Neuronal stem cell (in vitro differentiated cells): ENCODE data around the gene EIF4G3.
"Not testable (repeated sequence)": the region's sequence is repeated elsewhere in the genome, so short reads cannot be mapped to it uniquely, and the experiment has no call there.

ENCODE experiments used
- DNase-seq: peaks from one replicate; pipeline ENCODE4 v3.0.0-alpha.2; 2013; ENCODE audit warnings: low spot score
- H2AFZ ChIP-seq: one replicate; pipeline ENCODE4 v1.6.1; 2013; ENCODE audit warnings: mild to moderate bottlenecking, low read length, inconsistent platforms
- H2AK5ac ChIP-seq: 2 replicates; pipeline ENCODE4 v1.6.1; 2013; ENCODE audit warnings: low read depth, mild to moderate bottlenecking, inconsistent platforms, low read length, moderate library complexity, mixed read lengths
- H2BK120ac ChIP-seq: 2 replicates; pipeline ENCODE4 v1.6.1; 2013; ENCODE audit warnings: low read depth, mild to moderate bottlenecking, inconsistent platforms, low read length, moderate library complexity, mixed read lengths
- H2BK12ac ChIP-seq: one replicate; pipeline ENCODE4 v1.6.1; 2013; ENCODE audit warnings: low read length, inconsistent platforms
- H2BK15ac ChIP-seq: 2 replicates; pipeline ENCODE4 v1.6.1; 2013; ENCODE audit warnings: mild to moderate bottlenecking, low read length, inconsistent platforms, mixed read lengths
- H2BK5ac ChIP-seq: one replicate; pipeline ENCODE4 v1.6.1; 2013; ENCODE audit warnings: inconsistent platforms, mild to moderate bottlenecking, low read length, moderate library complexity
- H3K14ac ChIP-seq: one replicate; pipeline ENCODE4 v1.6.1; 2013; ENCODE audit warnings: low read length, inconsistent platforms
- H3K18ac ChIP-seq: 2 replicates; pipeline ENCODE4 v1.6.1; 2013; ENCODE audit warnings: low read length, inconsistent platforms
- H3K23ac ChIP-seq: 2 replicates; pipeline ENCODE4 v1.6.1; 2013; ENCODE audit warnings: low read depth, mild to moderate bottlenecking, mixed read lengths, low read length, inconsistent platforms; ENCODE audit not compliant: poor library complexity
- H3K27ac ChIP-seq: replicated peaks from 3 replicates; pipeline ENCODE4 v1.5.1; 2013; ENCODE audit warnings: low read length, inconsistent platforms
- H3K27me3 ChIP-seq, 3 experiments: 2 replicates each; pipeline ENCODE4 v1.6.1; 2013; ENCODE audit warnings: low read length in 3 of 3, mild to moderate bottlenecking in 2 of 3, inconsistent platforms in 1 of 3, low read depth in 1 of 3, mixed read lengths in 1 of 3, moderate library complexity in 1 of 3; ENCODE audit not compliant: control insufficient read depth in 3 of 3, insufficient read depth in 3 of 3
- H3K36me3 ChIP-seq, 2 donors: replicated peaks in 1 of 2; 2 replicates each; pipeline ENCODE4 v1.6.1; 2013; ENCODE audit warnings: low read length in 2 of 2; ENCODE audit not compliant: control insufficient read depth in 2 of 2, insufficient read depth in 2 of 2
- H3K4ac ChIP-seq: 2 replicates; pipeline ENCODE4 v1.6.1; 2013; ENCODE audit warnings: inconsistent platforms, mild to moderate bottlenecking, low read length, moderate library complexity
- H3K4me1 ChIP-seq, 2 donors: 1 replicate in 1 of 2; 2 replicates in 1 of 2; pipeline ENCODE4 v1.6.1; 2013; ENCODE audit warnings: low read length in 2 of 2, low read depth in 1 of 2; ENCODE audit not compliant: control insufficient read depth in 2 of 2, insufficient read depth in 1 of 2
- H3K4me2 ChIP-seq: one replicate; pipeline ENCODE4 v1.6.1; 2013; ENCODE audit warnings: mild to moderate bottlenecking, low read length, inconsistent platforms; ENCODE audit not compliant: insufficient read depth, poor library complexity, severe bottlenecking
- H3K4me3 ChIP-seq, 2 donors: 2 replicates each; pipeline ENCODE4 v1.5.1; 2013; ENCODE audit warnings: low read length in 2 of 2, mild to moderate bottlenecking in 2 of 2, inconsistent platforms in 1 of 2, moderate library complexity in 1 of 2
- H3K79me1 ChIP-seq: one replicate; pipeline ENCODE4 v1.6.1; 2013; ENCODE audit warnings: low read depth, mild to moderate bottlenecking, inconsistent platforms, low read length, moderate library complexity
- H3K9ac ChIP-seq: one replicate; pipeline ENCODE4 v1.6.1; 2013; ENCODE audit warnings: mild to moderate bottlenecking, low read depth, low read length, inconsistent platforms; ENCODE audit not compliant: poor library complexity
- H3K9me3 ChIP-seq, 2 donors: replicated peaks in 1 of 2; 2 replicates each; pipeline versions ENCODE3 to v1.6.1; 2013; ENCODE audit warnings: low read length in 2 of 2, mild to moderate bottlenecking in 2 of 2, inconsistent platforms in 1 of 2, low read depth in 1 of 2, mixed read lengths in 1 of 2, moderate library complexity in 1 of 2; ENCODE audit not compliant: control insufficient read depth in 2 of 2, insufficient read depth in 1 of 2
- H4K8ac ChIP-seq: one replicate; pipeline ENCODE4 v1.6.1; 2013; ENCODE audit warnings: low read depth, mild to moderate bottlenecking, inconsistent platforms, low read length, moderate library complexity
- H4K91ac ChIP-seq: one replicate; pipeline ENCODE4 v1.6.1; 2013; ENCODE audit warnings: low read length, low read depth, mild to moderate bottlenecking, inconsistent platforms; ENCODE audit not compliant: poor library complexity
- WGBS, 2 donors: extraction: QIAGEN DNeasy Blood & Tissue Kit; methylation state at CpG; one replicate each; pipeline ENCODE4 v1.1.7; 2013; ENCODE audit warnings: missing lambda C conversion rate in 2 of 2, mixed read lengths in 1 of 2; ENCODE audit not compliant: insufficient read length in 2 of 2, insufficient replicate concordance in 1 of 2; ENCODE audit errors: extremely low coverage in 2 of 2; 5-methylcytosine and 5-hydroxymethylcytosine counted together

The EIF4G3 gene

DNA sequence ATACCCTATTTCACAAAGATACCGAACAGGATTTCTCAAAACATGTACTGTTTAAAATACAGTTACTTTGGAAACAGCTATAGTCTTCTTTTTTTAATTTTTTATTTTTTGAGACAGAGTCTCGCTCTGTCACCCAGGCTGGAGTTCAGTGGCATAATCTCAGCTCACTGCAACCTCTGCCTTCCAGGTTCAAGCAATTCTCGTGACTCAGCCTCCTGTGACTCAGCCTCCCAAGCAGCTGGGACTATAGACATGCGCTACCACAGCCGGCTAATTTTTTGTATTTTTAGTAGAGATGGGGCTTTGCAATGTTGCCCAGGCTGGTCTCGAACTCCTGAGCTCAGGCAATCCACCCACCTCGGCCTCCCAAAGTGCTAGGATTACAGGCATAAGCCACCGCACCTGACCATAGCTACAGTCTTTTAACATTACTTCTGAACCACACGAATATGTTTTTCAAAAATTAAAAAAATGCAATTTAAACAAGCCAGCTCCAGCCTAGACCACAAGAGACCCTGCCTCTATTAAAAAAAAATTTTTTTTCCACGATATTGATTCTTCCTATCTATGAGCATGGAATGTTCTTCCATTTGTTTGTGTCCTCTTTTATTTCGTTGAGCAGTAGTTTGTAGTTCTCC, 85.5 kb downstream of the EIF4G3 start:
- H2AFZ ChIP-seq, H3K4ac ChIP-seq, H2AK5ac ChIP-seq, H2BK120ac ChIP-seq, H3K14ac ChIP-seq, H3K79me1 ChIP-seq, H4K91ac ChIP-seq, H2BK12ac ChIP-seq, H3K9me3 ChIP-seq, H3K18ac ChIP-seq, H3K4me1 ChIP-seq, H3K4me3 ChIP-seq, H3K27me3 ChIP-seq, DNase-seq, H3K9ac ChIP-seq, H2BK15ac ChIP-seq, H4K8ac ChIP-seq, H3K4me2 ChIP-seq, H3K27ac ChIP-seq, H2BK5ac ChIP-seq, H3K23ac ChIP-seq: not testable (repeated sequence)
- WGBS, 2 donors, result no CpG with 5 or more reads among the region's 11 CpGs
- peaks cover 6 to 33% of the 10 kb centered on the region in 2 donors for H3K36me3 ChIP-seq

- Histone ChIP-seq H2AFZ (no peak overlapping the region), H3K36me3 (peaks cover 7 to 35% of the 10 kb centered on the region in 2 donors), H3K14ac (no peak overlapping the region), H3K23ac (no peak overlapping the region), H3K4me2 (no peak overlapping the region), H3K9ac (no peak overlapping the region), H3K4ac (no peak overlapping the region), H2BK12ac (no peak overlapping the region), H3K27me3 (no peaks in the 10 kb centered on the region), H2BK15ac (no peak overlapping the region), H3K79me1 (peaks cover 1% of the 10 kb centered on the region), H3K4me1 (no peaks in the 10 kb centered on the region), H3K27ac (no peak overlapping the region), H3K18ac (no peak overlapping the region), H4K91ac (no peak overlapping the region), H3K9me3 (no peaks in the 10 kb centered on the region), H2AK5ac (no peak overlapping the region), H2BK120ac (no peak overlapping the region), H3K4me3 (no peak overlapping the region), H2BK5ac (no peak overlapping the region), H4K8ac (no peak overlapping the region)
- no CpG with 5 or more reads among the region's 1 CpG for WGBS, 2 donors
- no peak for DNase-seq
These were observed 86.2 kb downstream of the EIF4G3 start for GRCh38 chr1:21090463-21090862.

GRCh38 chr1:21089731-21090130, 87.0 kb downstream of the EIF4G3 start:
- Histone ChIP-seq H3K79me1 (peaks cover 1% of the 10 kb centered on the region), H3K9me3 (no peaks in the 10 kb centered on the region), H3K4me2 (no peak overlapping the region), H4K91ac (no peak overlapping the region), H3K23ac (no peak overlapping the region), H3K27me3 (no peaks in the 10 kb centered on the region), H2BK12ac (no peak overlapping the region), H3K4me1 (no peaks in the 10 kb centered on the region), H3K4me3 (no peak overlapping the region), H2AK5ac (no peak overlapping the region), H3K36me3 (peaks cover 7 to 36% of the 10 kb centered on the region in 2 donors), H3K14ac (no peak overlapping the region), H2AFZ (no peak overlapping the region), H3K27ac (no peak overlapping the region), H3K18ac (no peak overlapping the region), H2BK5ac (no peak overlapping the region), H3K9ac (no peak overlapping the region), H3K4ac (no peak overlapping the region), H4K8ac (no peak overlapping the region), H2BK120ac (no peak overlapping the region), H2BK15ac (no peak overlapping the region)
- no peak for DNase-seq

DNA sequence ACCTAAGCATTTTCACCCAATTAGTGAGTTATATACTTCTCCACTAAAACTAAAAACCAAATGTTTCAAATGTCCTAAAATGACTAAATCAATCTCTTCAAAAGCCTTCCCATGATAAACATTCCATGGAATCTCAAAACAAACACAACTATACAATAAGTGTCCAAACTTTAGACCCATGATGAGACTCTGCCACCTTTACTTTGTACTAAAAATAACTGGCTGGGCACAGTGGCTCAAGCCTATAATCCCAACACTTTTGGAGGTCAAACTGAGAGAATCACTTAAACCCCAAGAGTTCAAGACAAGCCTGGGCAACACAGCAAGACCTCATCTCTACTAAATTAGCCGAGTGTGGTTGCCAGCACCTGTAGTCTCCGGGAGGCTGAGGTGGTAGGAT, 87.4 kb downstream of the EIF4G3 start:
- Histone ChIP-seq H3K27ac (no peak overlapping the region), H2AFZ (no peak overlapping the region), H2BK5ac (no peak overlapping the region), H3K4me3 (no peak overlapping the region), H3K4ac (no peak overlapping the region), H2BK15ac (no peak overlapping the region), H3K4me1 (no peaks in the 10 kb centered on the region), H2BK12ac (no peak overlapping the region), H3K4me2 (no peak overlapping the region), H3K14ac (no peak overlapping the region), H3K36me3 (peaks cover 7 to 35% of the 10 kb centered on the region in 2 donors), H4K8ac (no peak overlapping the region), H2BK120ac (no peak overlapping the region), H3K79me1 (peaks cover 1% of the 10 kb centered on the region), H2AK5ac (no peak overlapping the region), H3K23ac (no peak overlapping the region), H3K18ac (no peak overlapping the region), H3K9me3 (no peaks in the 10 kb centered on the region), H3K27me3 (no peaks in the 10 kb centered on the region), H3K9ac (no peak overlapping the region), H4K91ac (no peak overlapping the region)
- WGBS, 2 donors, result no CpG with 5 or more reads among the region's 2 CpGs
- no peak for DNase-seq
